Heart left ventricle (tissue), 16 donors: ENCODE data around the gene MCF2L. TPM values are rescaled to one million over a fixed set of nuclear protein-coding genes. Genes with fewer than 3 reads are reported as not detected.

Source experiments
- ATAC-seq, 4 donors: fragments of 200-7000 bp; cut with Tn5 transposase; one replicate each; pipeline ENCODE4 v1.9.1; 2020 to 2022; ENCODE audit warnings: moderate library complexity in 4 of 4, mild to moderate bottlenecking in 3 of 4, moderate number of reproducible peaks in 1 of 4
- DNase-seq, 5 donors: peaks; one replicate each; pipeline ENCODE4 v3.0.0-alpha.2; 2020
- H3K27ac ChIP-seq, 12 donors: fragments of 200-600 bp; sonication (generic) in 4 of 12; one replicate each; pipeline versions ENCODE4 v1.5.0 to v1.8.0; 2016 to 2022; ENCODE audit warnings: mild to moderate bottlenecking in 2 of 12
- H3K27me3 ChIP-seq, 9 donors: fragments of 200-600 bp; sonication (generic) in 2 of 9; one replicate each; pipeline versions ENCODE4 v1.5.1 to v1.8.0; 2016 to 2022; ENCODE audit warnings: mild to moderate bottlenecking in 3 of 9
- H3K36me3 ChIP-seq, 9 donors: fragments of 200-600 bp; sonication (generic) in 2 of 9; one replicate each; pipeline versions ENCODE4 v1.5.0 to v1.8.0; 2018 to 2022; ENCODE audit warnings: mild to moderate bottlenecking in 2 of 9
- H3K4me1 ChIP-seq, 12 donors: fragments of 200-600 bp; sonication (generic) in 4 of 12; one replicate each; pipeline versions ENCODE4 v1.5.0 to v1.8.0; 2016 to 2022; ENCODE audit warnings: mild to moderate bottlenecking in 3 of 12
- H3K4me3 ChIP-seq, 12 donors: fragments of 200-600 bp; sonication (generic) in 4 of 12; one replicate each; pipeline versions ENCODE4 v1.5.0 to v1.8.0; 2017 to 2022; ENCODE audit warnings: mild to moderate bottlenecking in 9 of 12, moderate library complexity in 4 of 12
- H3K9me3 ChIP-seq, 12 donors: fragments of 200-600 bp; sonication (generic) in 4 of 12; one replicate each; pipeline versions ENCODE4 v1.5.0 to v1.8.0; 2016 to 2022; ENCODE audit warnings: mild to moderate bottlenecking in 1 of 12
- POLR2A ChIP-seq, 2 donors: fragments of 450-650 bp; IDR thresholded peaks; one replicate each; pipeline ENCODE4 v1.6.1; 2017; ENCODE audit warnings: antibody characterized with exemption in 2 of 2, mild to moderate bottlenecking in 2 of 2, moderate library complexity in 2 of 2
- WGBS, 4 donors: extraction: QIAGEN DNeasy Blood & Tissue Kit in 2 of 4; methylation state at CpG; one replicate each; pipeline versions ENCODE4 v1.1.5 to v1.1.7; 2013 to 2018; 5-methylcytosine and 5-hydroxymethylcytosine counted together
- intact Hi-C, 10 donors: fragments of 100-400 bp; cut with DNase I; formaldehyde crosslinking; loops; one replicate each; pipeline versions ENCODE4 v1.11.1 to v1.14.2; 2022
- polyA plus RNA-seq, 2 donors: library from polyadenylated mRNA; stranded (reverse); fragments of 200-250 nt; gene quantifications; one replicate each; pipeline ENCODE4 v1.2.3, GENCODE V29; 2013
- total RNA-seq, 9 donors: library from RNA; depleted of rRNA in 2 of 9; stranded (reverse); fragments of >200 nt in 2 of 9; fragmentation: NEBNext Ultra II Directional in 3 of 9; extraction: Animal tissue kit (Norgen Biotek cat#: 25700) in 3 of 9; gene quantifications; one replicate each; pipeline versions ENCODE4 v1.1.0 to v1.2.4, GENCODE V29; 2016 to 2023
- TF ChIP-seq, protein P1 (sequence below), 12 donors: fragments of 200-600 bp; sonication (generic) in 4 of 12; IDR thresholded peaks; one replicate each; pipeline versions ENCODE4 v1.5.0 to v1.8.0; 2018 to 2022; ENCODE audit warnings: antibody characterized with exemption in 12 of 12, mild to moderate bottlenecking in 5 of 12
- donor health status: ischemic (EF 13 %, LVEDD 7.1; RV severe dilation, severe dysfunction).
- donor health status: healthy with polysubstance abuse.
- donor health status: DM: no; HTN: yes; CAD: no.
- donor health status: DM: no; HTN: no; CAD: no.
- donor health status: ischemic (EF 25% LVEDD 6.9; RV normal size, moderate dysfunction).
- donor health status: ischemic (EF 25% LVEDD 5.7; RV mildly dilated, moderate dysfunction).
- donor health status: healthy.
- donor health status: DM: yes; HTN: yes; CAD: no.
- donor health status: ischemic (EF 35%, LVEDD 5.7; RV mildly dilated, moderate dysfunction).
- donor health status: nonischemic (EF 11% LVEDD 7.7; RV severe dilation, severe dysfunction).
- donor health status: DM: yes; HTN: yes; CAD: no.
- donor health status: PGD.
- donor health status: ischemic (EF 29% LVEDD 5.4; RV normal size, mild dysfunction).
- donor health status: nonischemic (EF 23%, LVEDD 6.1; RV moderate dilation, normal function).

Gene MCF2L
- total and polyA plus RNA-seq, 11 donors, result 26.0 to 61.0 (median 42.7) TPM

DNA sequence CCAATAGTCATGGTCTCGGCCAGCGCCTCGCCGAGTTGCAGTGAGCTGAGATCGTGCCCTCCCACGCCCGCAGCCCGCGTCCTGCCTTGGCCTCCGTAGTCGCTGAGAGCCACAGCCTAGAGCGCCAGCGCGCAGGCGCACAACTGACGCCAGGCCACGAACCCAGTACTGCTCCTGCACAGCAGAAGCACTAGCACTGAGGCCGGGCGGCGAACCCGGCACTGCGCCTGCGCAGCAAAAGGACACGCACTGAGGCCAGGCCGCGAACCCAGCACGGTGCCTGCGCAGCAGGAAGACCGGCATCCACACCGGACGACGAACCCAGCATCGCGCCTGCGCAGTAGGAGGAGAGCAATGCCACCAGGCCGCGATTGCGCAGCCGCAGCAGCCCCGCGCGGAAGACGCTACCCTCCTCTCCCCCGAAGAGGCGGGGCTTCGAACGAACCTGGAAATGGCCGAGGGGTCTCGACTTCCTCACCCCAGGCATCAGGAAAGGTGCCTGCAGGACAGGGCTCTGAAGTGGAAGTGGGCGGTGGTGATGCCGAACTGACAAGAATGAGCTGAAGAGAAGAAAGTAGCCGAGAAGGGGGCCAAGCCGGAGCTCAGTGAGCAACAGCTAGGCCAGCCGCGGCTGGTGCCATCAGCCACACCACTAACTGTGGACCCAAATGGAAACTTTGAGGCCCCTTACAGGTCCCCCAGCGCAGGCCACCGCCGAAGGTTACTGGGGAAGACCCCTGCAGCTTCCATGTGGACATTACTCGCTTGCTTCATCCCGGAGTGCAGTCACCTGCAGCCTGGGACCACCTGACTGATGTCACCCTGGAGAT, 161.1 kb downstream of the MCF2L start:
- H3K36me3 ChIP-seq, result no peaks in the 10 kb centered on the region
- peak overlapping the region in 10 of 12 donors; percentile 2 to 55 (median 44) for H3K4me3 ChIP-seq
- peaks cover 0 to 10% (median 0%) of the 10 kb centered on the region in 12 donors for H3K4me1 ChIP-seq
- WGBS, 4 donors, result 36 to 50% (median 43%) methylated on average over 58 to 60 of the region's 60 CpGs
- ATAC-seq (peak in 3 of 4 donors; percentile 36 to 93 (median 75)), DNase-seq (peak in 4 of 5 donors; percentile 14 to 84 (median 68))
- peak overlapping the region in 1 of 12 donors; percentile 2 for H3K27ac ChIP-seq
- intact Hi-C loops, result no loop called here
- TF ChIP-seq, protein P1, sequence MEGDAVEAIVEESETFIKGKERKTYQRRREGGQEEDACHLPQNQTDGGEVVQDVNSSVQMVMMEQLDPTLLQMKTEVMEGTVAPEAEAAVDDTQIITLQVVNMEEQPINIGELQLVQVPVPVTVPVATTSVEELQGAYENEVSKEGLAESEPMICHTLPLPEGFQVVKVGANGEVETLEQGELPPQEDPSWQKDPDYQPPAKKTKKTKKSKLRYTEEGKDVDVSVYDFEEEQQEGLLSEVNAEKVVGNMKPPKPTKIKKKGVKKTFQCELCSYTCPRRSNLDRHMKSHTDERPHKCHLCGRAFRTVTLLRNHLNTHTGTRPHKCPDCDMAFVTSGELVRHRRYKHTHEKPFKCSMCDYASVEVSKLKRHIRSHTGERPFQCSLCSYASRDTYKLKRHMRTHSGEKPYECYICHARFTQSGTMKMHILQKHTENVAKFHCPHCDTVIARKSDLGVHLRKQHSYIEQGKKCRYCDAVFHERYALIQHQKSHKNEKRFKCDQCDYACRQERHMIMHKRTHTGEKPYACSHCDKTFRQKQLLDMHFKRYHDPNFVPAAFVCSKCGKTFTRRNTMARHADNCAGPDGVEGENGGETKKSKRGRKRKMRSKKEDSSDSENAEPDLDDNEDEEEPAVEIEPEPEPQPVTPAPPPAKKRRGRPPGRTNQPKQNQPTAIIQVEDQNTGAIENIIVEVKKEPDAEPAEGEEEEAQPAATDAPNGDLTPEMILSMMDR (IDR thresholded peaks at IDR 0.05), result no peak
- no peak for TF ChIP-seq POLR2A (IDR thresholded peaks at IDR 0.05)
- H3K9me3 ChIP-seq, result no peaks in the 10 kb centered on the region
- peaks cover 0 to 10% (median 0%) of the 10 kb centered on the region in 9 donors for H3K27me3 ChIP-seq

DNA sequence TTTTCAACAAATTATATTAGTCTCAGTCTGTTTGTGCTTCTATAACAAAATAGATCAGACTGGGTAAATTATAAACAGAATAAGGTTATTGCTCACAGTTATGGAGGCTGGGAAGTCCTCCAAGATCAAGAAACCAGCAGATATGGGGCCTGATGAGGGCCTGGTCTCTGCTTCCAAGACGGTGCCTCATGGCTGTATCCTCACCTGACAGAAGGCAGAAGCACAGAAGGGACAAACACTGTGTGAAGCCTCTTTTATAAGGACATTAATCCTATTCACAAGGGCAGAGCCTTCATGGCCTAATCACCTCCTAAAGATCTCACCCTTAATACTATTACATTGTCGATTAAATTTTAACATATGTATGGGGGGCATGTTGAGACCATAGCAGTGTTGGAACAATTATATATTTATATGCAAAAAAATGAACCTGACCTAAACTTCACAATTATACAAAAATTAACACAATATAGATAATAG, 166.3 kb downstream of the MCF2L start:
- Histone ChIP-seq H3K36me3 (peaks cover 0 to 3% (median 0%) of the 10 kb centered on the region in 9 donors), H3K27me3 (peaks cover 0 to 1% (median 0%) of the 10 kb centered on the region in 9 donors), H3K4me1 (peaks cover 0 to 1% (median 0%) of the 10 kb centered on the region in 12 donors), H3K9me3 (no peaks in the 10 kb centered on the region), H3K4me3 (no peak overlapping the region), H3K27ac (no peak overlapping the region)
- DNase-seq (no peak), ATAC-seq (no peak)
- 81 to 100% (median 90%) methylated on average over 2 of the region's 2 CpGs for WGBS, 4 donors
- intact Hi-C loops, result no loop called here
- TF ChIP-seq, protein P1 (IDR thresholded peaks at IDR 0.05), result no peak
- TF ChIP-seq POLR2A (IDR thresholded peaks at IDR 0.05), result no peak

DNA sequence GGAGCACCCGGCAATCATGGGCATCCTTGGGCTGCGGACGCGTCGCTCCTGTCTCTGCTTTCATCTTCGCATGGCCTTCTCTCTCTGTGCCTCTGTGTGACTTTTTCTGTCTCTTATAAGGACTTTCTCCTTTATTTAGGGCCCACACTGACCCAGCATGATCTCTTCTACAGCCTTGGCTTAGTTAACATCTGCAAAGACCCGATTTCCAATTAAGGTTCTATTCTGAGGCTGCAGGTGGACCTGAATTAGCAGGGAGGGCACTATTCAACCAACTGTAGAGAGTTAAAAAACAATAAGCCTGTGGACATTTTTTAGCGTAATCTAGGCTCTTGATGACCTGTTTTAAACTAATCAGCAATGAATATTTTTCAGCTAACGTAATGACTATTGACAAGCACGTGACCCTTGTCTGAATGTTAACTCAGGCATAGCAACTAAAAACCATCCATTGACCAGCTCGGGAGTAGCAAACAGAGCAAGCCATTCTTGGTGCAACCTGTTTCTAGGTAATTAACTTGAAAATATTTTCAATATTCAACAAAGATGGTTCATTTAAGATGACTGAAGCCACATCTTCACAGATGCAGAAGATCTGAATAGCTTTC, 168.8 kb downstream of the MCF2L start:
- ATAC-seq (no peak), DNase-seq (no peak)
- H3K36me3 ChIP-seq, result peaks cover 0 to 12% (median 0%) of the 10 kb centered on the region in 9 donors
- TF ChIP-seq POLR2A (IDR thresholded peaks at IDR 0.05), result no peak
- TF ChIP-seq, protein P1 (IDR thresholded peaks at IDR 0.05), result no peak
- no peak overlapping the region for H3K27ac ChIP-seq
- no peaks in the 10 kb centered on the region for H3K4me1 ChIP-seq
- H3K27me3 ChIP-seq, result no peaks in the 10 kb centered on the region
- H3K4me3 ChIP-seq, result no peak overlapping the region
- intact Hi-C loops, result no loop called here
- WGBS, 4 donors, result 86 to 88% (median 87%) methylated on average over 11 of the region's 11 CpGs
- no peaks in the 10 kb centered on the region for H3K9me3 ChIP-seq
